Endothelial cell of umbilical vein (primary cell): ENCODE data around the gene DUSP5. TPM values are rescaled to one million over a fixed set of nuclear protein-coding genes. Genes with fewer than 3 reads are reported as not detected.

ENCODE experiments used
- BruUV-seq: library from RNA; stranded (reverse); fragments of 400-500 nt; replicated peaks from 2 replicates; lab custom pipeline; 2021; lab: Mats Ljungman, UMichigan
- CTCF ChIA-PET: fragments of 300-600, 350-600 bp; sonication (Branson Sonifier 250); formaldehyde crosslinking; loops from one replicate; lab custom pipeline; 2021; ENCODE audit warnings: antibody characterized with exemption, inconsistent platforms; lab: Charles Lee
- POLR2A ChIA-PET: fragments of 300-600, 350-600 bp; sonication (Branson Sonifier 250); formaldehyde crosslinking; loops from one replicate; lab custom pipeline; 2021; ENCODE audit warnings: antibody characterized with exemption, inconsistent platforms; lab: Charles Lee
- DNase-seq: peaks from one replicate; pipeline ENCODE4 v3.0.0-alpha.2; 2011; ENCODE audit warnings: low read depth, low spot score
- FAIRE-seq: peaks from 2 replicates; lab custom pipeline; 2011; peaks lifted over from hg19 to GRCh38; lab: Jason Lieb, UNC
- H2AFZ ChIP-seq: 2 replicates; pipeline ENCODE4 v1.6.0; 2012; ENCODE audit warnings: low read depth, low read length, control low read depth, inconsistent platforms
- H3K27ac ChIP-seq: 2 replicates; pipeline ENCODE4 v1.5.1; 2011; ENCODE audit warnings: low read depth, mild to moderate bottlenecking, control low read depth, low read length, moderate library complexity; ENCODE audit not compliant: insufficient read depth
- H3K27me3 ChIP-seq, 2 experiments: 2 replicates each; pipeline versions ENCODE4 v1.6.0 to v1.6.1; 2011; ENCODE audit warnings: low read length in 2 of 2, mixed read lengths in 1 of 2; ENCODE audit not compliant: control insufficient read depth in 2 of 2, insufficient read depth in 2 of 2
- H3K36me3 ChIP-seq, 2 experiments: 2 replicates in 1 of 2; 3 replicates in 1 of 2; pipeline ENCODE4 v1.5.1; 2011; ENCODE audit warnings: low read length in 2 of 2, mild to moderate bottlenecking in 1 of 2, moderate library complexity in 1 of 2; ENCODE audit not compliant: control insufficient read depth in 2 of 2, insufficient read depth in 2 of 2; ENCODE audit errors: extremely low read depth in 1 of 2
- H3K4me1 ChIP-seq: 3 replicates; pipeline ENCODE4 v1.5.1; 2011; ENCODE audit warnings: mild to moderate bottlenecking, low read length; ENCODE audit not compliant: control insufficient read depth, insufficient read depth; ENCODE audit errors: extremely low read depth
- H3K4me2 ChIP-seq: 2 replicates; pipeline ENCODE4 v1.6.1; 2011; ENCODE audit warnings: low read length, control low read depth, mixed read lengths; ENCODE audit not compliant: insufficient read depth
- H3K4me3 ChIP-seq, 3 experiments: fragments of 200-600 bp in 1 of 3; sonication (generic), shearing (Covaris generic) in 1 of 3; replicated peaks in 1 of 3; 2 replicates each; pipeline ENCODE4 v1.5.1; 2011 to 2016; ENCODE audit warnings: control low read depth in 3 of 3, low read length in 3 of 3, mild to moderate bottlenecking in 2 of 3, inconsistent platforms in 1 of 3, low read depth in 1 of 3, moderate library complexity in 1 of 3; ENCODE audit not compliant: insufficient read depth in 1 of 3
- H3K79me2 ChIP-seq: 2 replicates; pipeline ENCODE4 v1.6.0; 2012; ENCODE audit warnings: low read length, inconsistent platforms; ENCODE audit not compliant: control insufficient read depth, insufficient read depth
- H3K9ac ChIP-seq: replicated peaks from 2 replicates; pipeline ENCODE3; 2011; ENCODE audit warnings: low read length, control low read depth; ENCODE audit not compliant: insufficient read depth; ENCODE audit errors: extremely low read depth
- H3K9me1 ChIP-seq: replicated peaks from 3 replicates; pipeline ENCODE4 v1.6.0; 2011; ENCODE audit warnings: mild to moderate bottlenecking, low read length; ENCODE audit not compliant: control insufficient read depth, insufficient read depth; ENCODE audit errors: extremely low read depth
- H3K9me3 ChIP-seq: replicated peaks from 2 replicates; pipeline ENCODE4 v1.5.1; 2012; ENCODE audit warnings: low read length, inconsistent platforms; ENCODE audit not compliant: control insufficient read depth, insufficient read depth
- H4K20me1 ChIP-seq: replicated peaks from 2 replicates; pipeline ENCODE3; 2011; ENCODE audit warnings: mild to moderate bottlenecking, low read length; ENCODE audit not compliant: control insufficient read depth, insufficient read depth; ENCODE audit errors: extremely low read depth
- EZH2 ChIP-seq: IDR thresholded peaks from 2 replicates; pipeline ENCODE4 v1.6.1; 2012; ENCODE audit warnings: borderline replicate concordance, low read depth, mild to moderate bottlenecking, moderate library complexity, low read length, inconsistent platforms; ENCODE audit not compliant: severe bottlenecking
- FOS ChIP-seq: IDR thresholded peaks from 2 replicates; pipeline ENCODE4 v1.6.1; 2011; ENCODE audit warnings: mild to moderate bottlenecking, low read length, moderate library complexity, borderline replicate concordance; ENCODE audit not compliant: insufficient read depth
- GATA2 ChIP-seq: IDR thresholded peaks from 2 replicates; pipeline ENCODE4 v1.7.0; 2011; ENCODE audit warnings: low read depth, mild to moderate bottlenecking, moderate library complexity, mixed read lengths, low read length; ENCODE audit not compliant: insufficient read length, insufficient read depth
- MAX ChIP-seq: IDR thresholded peaks from 2 replicates; pipeline ENCODE4 v1.6.1; 2011; ENCODE audit not compliant: insufficient read depth, insufficient read length
- dilution Hi-C: fragments of 300-500 bp; cut with MboI; formaldehyde crosslinking; loops from one replicate; pipeline ENCODE4 v1.15.0; 2019; ENCODE audit warnings: low sequenced_read_pairs; ENCODE audit not compliant: extremely low pct_ligation_motif_present
- intact Hi-C: fragments of 100-400 bp; cut with micrococcal nuclease; formaldehyde crosslinking; loops from one replicate; pipeline ENCODE4 v1.10.0; 2022
- polyA plus RNA-seq, 4 experiments: library from polyadenylated mRNA; depleted of rRNA in 3 of 4; stranded (reverse) in 3 of 4; unstranded in 1 of 4; fragments of >200 nt; gene quantifications; 2 replicates each; pipeline versions ENCODE4 v1.2.1 to v1.2.3, GENCODE V29; 2011 to 2012; ENCODE audit warnings: missing spikeins in 1 of 4
- total RNA-seq: library from RNA; stranded (reverse); gene quantifications from 2 replicates; pipeline ENCODE4 v1.2.3, GENCODE V29; 2021

The DUSP5 gene
- total and polyA plus RNA-seq, 2 donors (not counting 3 experiments of a cell fraction or from before 2014, with no cell fraction given): 12.2 to 25.2 TPM

GRCh38 chr10:110496553-110497437 lies 912 bp upstream of the DUSP5 start:
- intact Hi-C loops: loop anchor here (1.0 to 5.0 kb wide), 8 partner anchors 36 to 185 kb away; no protein-coding TSS in a partner anchor

More at GRCh38 chr10:110496553-110497437, 912 bp upstream of the DUSP5 start:
- Histone ChIP-seq H3K79me2 (peaks cover 49% of the 10 kb centered on the region), H3K9ac (peak overlapping the region; percentile 96), H3K9me3 (no peaks in the 10 kb centered on the region), H3K4me1 (peaks cover 40% of the 10 kb centered on the region), H3K36me3 (no peaks in the 10 kb centered on the region), H3K27me3 (no peaks in the 10 kb centered on the region), H3K4me2 (peak overlapping the region; percentile 84), H2AFZ (no peak overlapping the region), H3K9me1 (no peaks in the 10 kb centered on the region), H3K4me3 (peak overlapping the region; percentile 40 to 74 (median 58)), H3K27ac (peak overlapping the region; percentile 94), H4K20me1 (no peaks in the 10 kb centered on the region)
- ChIA-PET CTCF (interaction anchor here (0.6 to 16.9 kb wide), 11 partner anchors 38 to 186 kb away, joined by 3 to 268 read pairs (median 3); no protein-coding TSS in a partner anchor), POLR2A (interaction anchor here (0.6 to 1.5 kb wide), 6 partner anchors 17 to 190 kb away, joined by 3 to 7 read pairs (median 4); no protein-coding TSS in a partner anchor)
- DNase-seq: peak; percentile 62
- dilution Hi-C loops: no loop called here
- FAIRE-seq: peak; percentile 85
- TF ChIP-seq MAX (no peak), EZH2 (no peak), GATA2 (no peak), FOS (peak; percentile 3)
- TSS peak; percentile 69 for BruUV-seq
